A172 (cell line): ENCODE measurements around the gene TMEM175. TPM values are rescaled to one million over a fixed set of nuclear protein-coding genes. Genes with fewer than 3 reads are reported as not detected.

Source experiments
- DNase-seq: peaks from one replicate; pipeline ENCODE4 v3.0.0-alpha.2; 2015; ENCODE audit warnings: low spot score
- total RNA-seq: library from RNA; depleted of rRNA; stranded (reverse); fragments of >200 nt; shearing (Covaris generic); gene quantifications from 2 replicates; pipeline ENCODE4 v1.2.3, GENCODE V29; 2014; rRNA removed

Gene TMEM175
- total RNA-seq = 26.2 and 27.5 TPM in 2 replicates

- DNase-seq = peak; percentile 83
These were observed at the start of gene TMEM175, which contains the start of gene GAK for GRCh38 chr4:931960-932712. Gene TMEM175, plus strand, starts transcription at chr4:932460. Its CDS starts 15,280 bp downstream, at chr4:947740. Gene GAK, minus strand, starts transcription at chr4:932316. Its CDS starts 129 bp downstream, at chr4:932187.

- DNase-seq = no peak
These were observed 49.6 kb upstream of the TMEM175 start for GRCh38 chr4:882646-883045.

GRCh38 chr4:883377-884095, 48.7 kb upstream of the TMEM175 start:
- DNase-seq = no peak

- no peak for DNase-seq
These were observed 48.0 kb upstream of the TMEM175 start for GRCh38 chr4:884259-884658.

- DNase-seq = no peak
These were observed 47.4 kb upstream of the TMEM175 start for GRCh38 chr4:884896-885295.

DNA sequence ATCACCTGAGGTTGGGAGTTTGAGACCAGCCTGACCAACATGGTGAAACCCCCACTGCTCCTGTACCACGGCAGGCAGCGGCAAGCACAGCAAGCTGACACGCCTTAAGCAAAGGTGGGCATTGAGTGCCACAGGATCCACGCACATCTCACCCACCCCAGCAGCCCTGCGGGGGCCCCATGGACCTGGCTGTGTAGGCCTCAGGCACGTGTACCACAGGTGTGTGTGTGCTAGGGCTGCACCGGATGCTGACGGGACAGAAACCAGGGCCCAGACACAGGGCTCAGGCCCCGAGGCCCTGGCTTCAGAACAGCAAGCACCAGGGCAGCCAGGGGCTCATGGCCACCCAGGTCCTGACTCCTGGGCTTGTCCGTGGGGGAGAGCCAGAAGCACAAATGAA, 46.9 kb upstream of the TMEM175 start:
- DNase-seq = no peak

DNA sequence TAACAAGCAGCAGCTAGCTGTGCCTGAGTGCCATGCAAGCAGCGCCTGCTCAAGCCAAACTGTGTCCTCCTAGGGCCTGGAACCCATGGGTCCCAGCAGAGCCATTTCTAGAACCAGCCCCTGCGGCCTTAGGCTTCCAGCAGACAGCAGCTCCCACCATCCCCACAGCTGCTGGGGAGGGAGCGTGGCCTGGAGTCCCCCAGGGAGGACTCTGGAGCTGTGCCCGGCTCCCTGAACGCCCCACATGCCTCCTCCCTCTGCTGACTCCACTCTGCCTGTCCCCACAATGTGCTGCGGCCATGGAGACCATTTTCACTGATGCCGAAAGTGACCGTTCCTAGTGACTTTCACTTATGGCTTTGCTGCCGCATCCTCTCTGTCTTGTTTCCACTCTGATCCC, 46.0 kb upstream of the TMEM175 start:
- no peak for DNase-seq

- DNase-seq = no peak
These were observed 45.1 kb upstream of the TMEM175 start for GRCh38 chr4:887034-887763.

GRCh38 chr4:888029-888428, 44.2 kb upstream of the TMEM175 start:
- no peak for DNase-seq

DNA sequence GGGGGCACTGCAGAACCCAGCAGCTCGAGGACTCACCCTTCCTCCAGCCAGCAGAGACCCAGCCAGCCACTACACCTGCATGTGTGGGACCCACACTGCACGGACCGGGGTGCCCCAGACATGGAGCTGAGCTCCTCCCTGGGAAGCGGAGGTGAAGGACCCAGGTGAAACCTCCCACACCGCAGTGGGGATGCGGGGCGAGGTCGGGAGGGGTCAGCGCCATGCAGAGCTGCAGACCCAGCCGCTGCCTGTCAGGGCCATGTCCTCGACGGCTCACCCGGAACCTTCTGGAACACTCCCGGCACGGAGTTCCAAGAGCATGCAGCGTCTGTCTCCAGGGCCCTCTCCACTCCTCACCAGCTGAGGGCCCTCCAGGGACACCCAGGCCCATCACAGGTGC, 42.7 kb upstream of the TMEM175 start:
- DNase-seq = no peak

DNA sequence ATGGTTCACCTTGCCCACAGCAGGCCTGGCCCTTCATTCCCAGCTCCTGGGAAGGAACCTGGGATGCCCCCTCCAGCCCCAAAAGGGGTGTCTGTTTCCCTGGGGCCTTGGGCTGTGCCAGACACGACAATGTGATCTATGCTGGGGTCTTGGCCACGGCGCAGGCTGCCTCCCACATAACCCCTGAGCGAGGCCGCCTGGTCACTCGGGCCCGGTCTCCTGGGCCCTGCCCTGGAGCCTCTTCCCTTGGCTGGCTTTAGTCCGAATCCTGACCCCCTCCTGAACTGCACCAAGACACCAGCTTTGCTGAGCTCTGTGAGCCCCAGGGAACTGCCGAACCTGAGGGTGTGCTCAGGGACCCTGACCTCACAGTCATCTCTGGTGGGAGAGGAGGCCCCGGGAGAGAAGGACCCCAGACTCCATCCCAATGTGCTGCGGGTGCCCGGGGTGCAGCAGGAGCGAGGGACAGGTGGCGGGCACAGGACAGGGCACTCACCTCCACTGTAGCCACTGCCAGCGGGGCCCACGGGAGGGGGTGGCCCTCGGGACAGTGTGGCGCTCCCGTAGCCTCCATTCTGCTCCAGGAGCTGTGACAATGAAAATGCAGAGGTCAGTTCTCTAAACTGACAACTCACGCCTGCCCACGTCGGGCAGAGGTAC, 42.1 kb upstream of the TMEM175 start:
- DNase-seq = no peak

GRCh38 chr4:891747-892146, 40.5 kb upstream of the TMEM175 start:
- DNase-seq = no peak

- DNase-seq = no peak
These were observed 39.5 kb upstream of the TMEM175 start for GRCh38 chr4:892780-893179.

DNA sequence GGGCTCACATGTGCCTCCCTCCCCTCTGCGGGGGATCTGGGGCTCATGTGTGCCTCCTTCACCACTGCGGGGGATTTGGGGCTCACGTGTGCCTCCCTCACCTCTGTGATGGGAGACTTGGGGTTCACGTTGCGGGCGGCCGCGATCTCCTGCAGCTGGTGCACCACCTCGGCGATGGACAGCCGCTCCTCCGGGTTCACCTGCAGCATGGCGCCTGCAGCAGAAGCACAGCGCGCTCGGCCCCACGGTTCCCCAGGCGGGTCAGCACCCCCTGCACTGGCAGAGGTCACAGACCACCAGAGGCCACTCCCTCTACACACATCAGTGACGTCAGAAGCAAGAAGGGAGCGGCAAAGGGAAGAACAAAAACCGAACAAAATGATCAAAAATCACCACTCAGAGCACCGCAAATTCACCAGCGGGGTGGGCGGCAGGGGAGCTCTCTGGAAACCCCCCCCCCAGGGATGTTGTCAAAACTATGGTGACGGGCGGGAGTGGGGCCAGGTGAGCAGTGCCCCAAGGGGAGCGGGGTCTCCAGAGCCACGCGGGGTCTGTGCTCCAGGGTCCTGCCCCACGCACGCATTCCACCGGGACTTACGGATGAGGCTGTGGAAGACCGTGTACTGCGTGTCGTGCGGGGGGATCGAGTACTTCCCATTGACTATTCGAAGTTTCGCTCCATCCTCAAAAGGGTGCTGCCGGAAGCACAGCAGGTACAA, 38.8 kb upstream of the TMEM175 start:
- DNase-seq = no peak

- no peak for DNase-seq
These were observed 38.1 kb upstream of the TMEM175 start for GRCh38 chr4:893995-894705.

DNA sequence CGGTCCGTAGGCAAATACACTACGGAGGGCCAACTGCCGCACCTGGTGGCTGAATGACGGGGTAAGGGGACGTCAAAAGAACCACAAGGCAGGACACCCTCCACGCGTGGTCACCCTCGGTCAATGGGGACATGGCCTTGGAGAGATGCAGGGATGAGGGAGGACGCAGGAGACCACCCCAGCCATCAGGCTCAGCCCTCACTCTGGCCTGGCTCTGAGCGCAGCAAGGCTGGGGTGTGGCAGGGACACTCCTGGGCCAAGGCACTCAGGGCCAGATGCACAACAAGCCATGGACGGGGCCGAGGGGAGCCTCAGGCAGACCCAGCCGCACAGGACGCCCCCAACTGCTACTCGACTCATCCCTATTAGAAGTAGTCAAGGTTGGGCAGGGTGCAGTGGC, 36.7 kb upstream of the TMEM175 start:
- DNase-seq = no peak

- no peak for DNase-seq
These were observed 36.0 kb upstream of the TMEM175 start for GRCh38 chr4:896216-896615.

DNA sequence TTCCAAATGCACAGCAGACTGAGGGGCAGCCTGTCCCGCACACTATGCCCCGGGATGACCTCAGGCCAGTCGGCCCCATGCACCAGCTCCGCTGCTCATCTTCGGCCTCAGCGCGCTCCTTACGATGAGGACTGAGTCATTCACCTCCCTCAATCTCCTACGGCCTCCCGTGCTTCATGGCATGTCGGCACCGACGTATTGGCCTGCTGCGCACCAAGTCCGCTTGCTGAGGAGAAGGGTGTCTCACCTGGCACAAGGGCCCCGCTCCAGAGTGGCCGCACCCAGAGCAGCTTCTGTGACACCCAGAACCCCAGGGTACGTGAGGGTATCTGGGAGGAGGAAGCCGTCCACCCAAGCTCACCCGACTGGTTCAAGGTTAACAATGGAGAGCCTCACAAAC, 35.6 kb upstream of the TMEM175 start:
- no peak for DNase-seq

- DNase-seq = no peak
These were observed 34.1 kb upstream of the TMEM175 start for GRCh38 chr4:898123-898522.

DNA sequence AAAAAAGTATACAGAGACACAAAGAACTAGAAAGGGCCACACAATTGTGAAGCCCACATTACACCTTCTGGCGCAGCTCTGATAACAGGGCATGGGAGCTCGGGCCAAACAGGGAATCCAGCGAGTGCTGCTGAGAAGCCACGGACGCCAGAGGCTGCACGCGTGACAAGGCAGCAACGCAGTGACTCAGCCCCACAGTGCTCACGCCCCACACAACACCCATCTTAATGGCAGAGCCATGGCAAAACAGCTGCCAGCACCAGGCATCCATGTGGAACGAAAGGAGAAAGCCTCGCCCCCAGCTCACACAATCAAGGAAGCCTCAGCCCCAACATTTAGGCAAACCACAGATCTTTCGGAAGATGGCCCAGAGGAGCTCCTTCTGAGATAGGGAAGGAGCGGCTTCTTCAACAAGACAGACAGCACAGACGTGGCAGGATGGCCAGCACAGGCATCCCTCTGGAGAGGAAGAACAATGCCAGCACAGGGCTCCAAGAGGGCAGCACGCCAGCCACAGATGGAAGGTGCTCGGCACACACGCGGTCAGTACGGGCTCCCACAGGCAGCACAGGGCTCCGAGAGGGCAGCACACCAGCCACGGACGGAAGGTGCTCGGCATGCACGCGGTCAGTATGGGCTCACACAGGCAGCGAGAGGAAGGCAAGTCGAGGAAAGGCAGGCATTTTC, 33.2 kb upstream of the TMEM175 start:
- no peak for DNase-seq
